Psoas muscle (tissue), 8 donors: Measurements from ENCODE around the gene FIG4. TPM values are rescaled to one million over a fixed set of nuclear protein-coding genes. Genes with fewer than 3 reads are reported as not detected.
"Not testable (repeated sequence)": the region's sequence is repeated elsewhere in the genome, so short reads cannot be mapped to it uniquely, and the experiment has no call there.

Source experiments
- ATAC-seq, 4 donors: fragments of 200-7000 bp; cut with Tn5 transposase; one replicate each; pipeline ENCODE4 v1.9.1; 2020; ENCODE audit warnings: moderate library complexity in 3 of 4, mild to moderate bottlenecking in 2 of 4
- DNase-seq, 2 donors: peaks; one replicate each; pipeline ENCODE4 v3.0.0-alpha.2; 2020
- H3K27ac ChIP-seq: fragments of 200-600 bp; one replicate; pipeline ENCODE4 v1.8.0; 2022
- H3K27me3 ChIP-seq, 3 donors: fragments of 200-600 bp in 1 of 3; one replicate each; pipeline versions ENCODE4 v1.6.1 to v1.8.0; 2013 to 2022; ENCODE audit warnings: low read length in 2 of 3, mild to moderate bottlenecking in 2 of 3, moderate library complexity in 1 of 3; ENCODE audit not compliant: insufficient read depth in 3 of 3
- H3K36me3 ChIP-seq, 2 donors: fragments of 200-600 bp in 1 of 2; one replicate each; pipeline versions ENCODE4 v1.6.1 to v1.8.0; 2013 to 2022; ENCODE audit warnings: low read depth in 1 of 2, mild to moderate bottlenecking in 1 of 2, moderate library complexity in 1 of 2; ENCODE audit not compliant: insufficient read depth in 1 of 2
- H3K4me1 ChIP-seq: fragments of 200-600 bp; one replicate; pipeline ENCODE4 v1.8.0; 2022
- H3K4me3 ChIP-seq: fragments of 200-600 bp; one replicate; pipeline ENCODE4 v1.8.0; 2022; ENCODE audit warnings: mild to moderate bottlenecking
- H3K9me3 ChIP-seq: fragments of 200-600 bp; one replicate; pipeline ENCODE4 v1.8.0; 2022
- WGBS, 3 donors: extraction: QIAGEN DNeasy Blood & Tissue Kit; methylation state at CpG; one replicate each; pipeline versions ENCODE4 v1.1.6 to v1.1.7; 2013; 5-methylcytosine and 5-hydroxymethylcytosine counted together
- intact Hi-C, 2 donors: fragments of 100-400 bp; cut with DNase I; formaldehyde crosslinking; loops; one replicate each; pipeline versions ENCODE4 v1.11.0 to v1.14.2; 2022
- polyA plus RNA-seq, 3 donors: library from polyadenylated mRNA; stranded (reverse); fragments of 200-250 nt; gene quantifications; one replicate each; pipeline ENCODE4 v1.2.3, GENCODE V29; 2013
- total RNA-seq, 4 donors: library from RNA; stranded (reverse); fragmentation: NEBNext Ultra II Directional in 2 of 4; extraction: Animal tissue kit (Norgen Biotek cat#: 25700) in 2 of 4; gene quantifications; one replicate each; pipeline versions ENCODE4 v1.2.1 to v1.2.4, GENCODE V29; 2021 to 2023
- TF ChIP-seq, protein P1 (sequence below): fragments of 200-600 bp; IDR thresholded peaks from one replicate; pipeline ENCODE4 v1.8.0; 2022; ENCODE audit warnings: antibody characterized with exemption
- donor health status: healthy with polysubstance abuse.
- donor health status: DM: no; HTN: no; CAD: no; lungs with moderate emphysema.
- donor health status: Bipolar disorder and iron deficiency.
- donor health status: healthy.
- donor health status: DM: yes; HTN: yes; CAD: no.
- donor health status: DM: no; HTN: no; CAD: no.
- donor health status: DM: no; HTN: no; CAD: no.
- donor health status: DM: yes; HTN: yes; CAD: no.

FIG4 gene
- total and polyA plus RNA-seq, 7 donors, result 5.8 to 12.5 (median 8.6) TPM

DNA sequence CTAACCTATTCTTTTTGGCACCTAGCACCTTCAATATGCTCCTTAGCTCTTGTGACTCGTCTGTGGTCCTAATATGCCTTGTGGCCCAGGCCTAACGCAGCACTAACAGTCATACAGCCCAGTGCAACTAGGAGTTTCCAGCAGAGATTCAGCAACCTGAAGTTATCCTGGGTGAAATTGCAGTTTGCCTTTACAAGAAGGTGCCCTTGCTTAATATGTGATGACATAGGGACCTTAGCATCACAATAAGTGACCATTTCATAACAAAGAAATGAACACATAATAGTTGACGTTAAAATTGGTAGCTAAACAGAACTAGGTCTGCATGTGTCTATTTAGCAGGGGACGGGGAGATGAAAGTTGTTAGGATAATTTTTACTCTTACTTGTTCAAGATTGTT lies 10.1 kb downstream of the FIG4 start:
- TF ChIP-seq, protein P1, sequence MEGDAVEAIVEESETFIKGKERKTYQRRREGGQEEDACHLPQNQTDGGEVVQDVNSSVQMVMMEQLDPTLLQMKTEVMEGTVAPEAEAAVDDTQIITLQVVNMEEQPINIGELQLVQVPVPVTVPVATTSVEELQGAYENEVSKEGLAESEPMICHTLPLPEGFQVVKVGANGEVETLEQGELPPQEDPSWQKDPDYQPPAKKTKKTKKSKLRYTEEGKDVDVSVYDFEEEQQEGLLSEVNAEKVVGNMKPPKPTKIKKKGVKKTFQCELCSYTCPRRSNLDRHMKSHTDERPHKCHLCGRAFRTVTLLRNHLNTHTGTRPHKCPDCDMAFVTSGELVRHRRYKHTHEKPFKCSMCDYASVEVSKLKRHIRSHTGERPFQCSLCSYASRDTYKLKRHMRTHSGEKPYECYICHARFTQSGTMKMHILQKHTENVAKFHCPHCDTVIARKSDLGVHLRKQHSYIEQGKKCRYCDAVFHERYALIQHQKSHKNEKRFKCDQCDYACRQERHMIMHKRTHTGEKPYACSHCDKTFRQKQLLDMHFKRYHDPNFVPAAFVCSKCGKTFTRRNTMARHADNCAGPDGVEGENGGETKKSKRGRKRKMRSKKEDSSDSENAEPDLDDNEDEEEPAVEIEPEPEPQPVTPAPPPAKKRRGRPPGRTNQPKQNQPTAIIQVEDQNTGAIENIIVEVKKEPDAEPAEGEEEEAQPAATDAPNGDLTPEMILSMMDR, result no peak
- intact Hi-C loops, result loop anchor here in 1 of 2 donors (10.0 kb wide), 1 partner anchor 694 kb away; no protein-coding TSS in a partner anchor
- no peaks in the 10 kb centered on the region for H3K27me3 ChIP-seq
- DNase-seq, result no peak
- H3K4me1 ChIP-seq, result no peaks in the 10 kb centered on the region
- ATAC-seq, result no peak
- no peak overlapping the region for H3K4me3 ChIP-seq
- H3K27ac ChIP-seq, result no peak overlapping the region
- 91 to 93% (median 91%) methylated on average over 4 of the region's 4 CpGs for WGBS, 3 donors
- H3K36me3 ChIP-seq, result peaks cover 0 to 3% of the 10 kb centered on the region in 2 donors
- H3K9me3 ChIP-seq, result no peaks in the 10 kb centered on the region

DNA sequence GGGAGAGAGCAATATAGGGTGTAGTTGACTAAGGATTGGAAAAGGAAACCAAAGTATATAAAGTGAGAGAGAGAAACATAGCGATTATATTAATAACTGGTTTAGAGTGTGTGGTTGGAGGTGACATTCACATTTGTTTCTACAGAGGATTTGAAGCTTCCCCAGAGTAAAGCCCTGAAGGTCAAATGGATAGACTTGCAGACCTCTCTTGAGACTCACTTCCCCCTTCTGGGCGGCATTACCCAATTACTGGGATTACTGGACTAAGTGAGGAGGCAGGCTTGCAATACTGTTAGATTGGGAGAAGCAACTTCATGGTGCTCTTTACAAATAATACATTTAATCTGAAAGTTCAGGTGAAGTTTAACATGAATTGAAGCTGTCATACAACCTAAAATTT lies 10.7 kb downstream of the FIG4 start:
- intact Hi-C loops, result loop anchor here in 1 of 2 donors (10.0 kb wide), 1 partner anchor 693 kb away; no protein-coding TSS in a partner anchor
- no peaks in the 10 kb centered on the region for H3K36me3 ChIP-seq
- no peak overlapping the region for H3K4me3 ChIP-seq
- ATAC-seq (no peak), DNase-seq (no peak)
- no peaks in the 10 kb centered on the region for H3K4me1 ChIP-seq
- H3K9me3 ChIP-seq, result no peaks in the 10 kb centered on the region
- H3K27ac ChIP-seq, result no peak overlapping the region
- 67 to 91% (median 70%) methylated on average over 2 of the region's 2 CpGs for WGBS, 3 donors
- TF ChIP-seq, protein P1, result no peak
- no peaks in the 10 kb centered on the region for H3K27me3 ChIP-seq

DNA sequence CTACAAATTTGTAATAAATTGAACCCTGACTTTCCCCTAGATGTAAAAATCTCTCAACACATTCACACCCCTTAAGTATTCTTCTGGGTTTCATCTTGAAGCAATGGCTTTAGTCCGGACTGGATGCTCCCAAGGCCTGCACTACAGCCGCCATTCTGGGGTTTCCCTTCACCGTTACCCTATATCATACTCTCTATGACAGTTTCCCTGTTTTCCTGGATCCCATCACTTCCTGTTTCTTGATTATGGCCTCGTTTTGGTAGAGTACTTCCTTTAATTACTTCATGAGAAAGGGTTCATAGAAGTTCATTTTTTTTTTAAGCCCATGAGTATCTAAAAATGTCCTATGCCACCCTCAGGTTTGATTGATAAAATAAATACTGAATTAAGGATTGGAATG lies 11.7 kb downstream of the FIG4 start:
- TF ChIP-seq, protein P1, result no peak
- intact Hi-C loops, result loop anchor here in 1 of 2 donors (10.0 kb wide), 1 partner anchor 692 kb away; no protein-coding TSS in a partner anchor
- DNase-seq (no peak), ATAC-seq (no peak)
- Histone ChIP-seq H3K27me3 (no peaks in the 10 kb centered on the region), H3K4me3 (no peak overlapping the region), H3K36me3 (no peaks in the 10 kb centered on the region), H3K4me1 (no peaks in the 10 kb centered on the region), H3K27ac (no peak overlapping the region), H3K9me3 (no peaks in the 10 kb centered on the region)
- 65 to 74% (median 66%) methylated on average over 4 of the region's 4 CpGs for WGBS, 3 donors

DNA sequence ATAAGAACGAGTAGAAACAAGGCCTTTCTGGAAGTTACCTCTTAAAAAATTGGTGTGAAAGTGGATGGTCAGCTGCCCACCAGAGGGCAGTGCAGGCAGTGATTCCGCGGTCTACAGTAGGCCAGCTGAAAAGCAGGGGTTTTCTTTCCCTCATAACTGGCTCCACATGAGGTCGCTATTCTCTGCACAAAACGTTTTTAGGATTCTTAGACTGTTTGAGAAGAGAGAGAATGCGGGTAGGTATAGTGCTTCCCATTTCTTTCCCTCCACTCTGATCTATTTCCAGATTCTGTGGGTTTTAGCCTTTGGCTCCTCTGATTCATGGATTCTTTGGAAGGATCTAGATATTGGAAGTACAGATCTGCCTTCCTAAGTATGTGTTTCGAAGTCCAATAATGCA lies 14.2 kb downstream of the FIG4 start:
- DNase-seq (peak; percentile 67 to 83), ATAC-seq (peak; percentile 87 to 99 (median 94))
- Histone ChIP-seq H3K9me3 (no peaks in the 10 kb centered on the region), H3K27ac (no peak overlapping the region), H3K36me3 (no peaks in the 10 kb centered on the region), H3K4me3 (no peak overlapping the region), H3K4me1 (no peaks in the 10 kb centered on the region), H3K27me3 (no peaks in the 10 kb centered on the region)
- intact Hi-C loops, result loop anchor here (1.0 to 10.0 kb wide), 6 partner anchors 76 to 690 kb away; no protein-coding TSS in a partner anchor
- WGBS, 3 donors, result 17 to 23% (median 18%) methylated on average over 7 of the region's 7 CpGs
- TF ChIP-seq, protein P1, result peak; percentile 96

DNA sequence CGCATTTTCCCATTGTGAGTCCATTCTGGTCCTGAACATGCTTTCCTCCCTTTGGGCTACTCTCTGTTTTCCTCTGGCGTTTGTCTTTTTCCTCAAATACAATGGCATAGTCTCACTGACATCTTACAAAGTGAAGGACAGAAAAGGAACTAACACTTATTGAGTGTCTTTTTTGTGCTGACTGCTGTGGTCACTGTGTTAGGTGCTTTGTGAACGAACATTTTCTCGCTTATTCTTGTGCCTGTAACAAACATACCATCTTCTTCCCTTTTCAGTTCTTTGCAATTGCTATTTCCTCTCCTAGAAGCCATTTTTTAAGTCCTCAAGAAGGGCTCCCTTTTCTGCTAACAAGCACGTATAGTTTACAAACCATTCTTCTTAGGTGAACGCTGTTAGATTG lies 15.4 kb downstream of the FIG4 start:
- 69 to 78% (median 77%) methylated on average over 6 of the region's 6 CpGs for WGBS, 3 donors
- ATAC-seq (no peak), DNase-seq (no peak)
- Histone ChIP-seq H3K9me3 (no peaks in the 10 kb centered on the region), H3K4me3 (no peak overlapping the region), H3K27me3 (no peaks in the 10 kb centered on the region), H3K4me1 (no peaks in the 10 kb centered on the region), H3K27ac (no peak overlapping the region), H3K36me3 (no peaks in the 10 kb centered on the region)
- TF ChIP-seq, protein P1, result no peak
- intact Hi-C loops, result loop anchor here (5.0 to 10.0 kb wide), 4 partner anchors 76 to 688 kb away; no protein-coding TSS in a partner anchor

DNA sequence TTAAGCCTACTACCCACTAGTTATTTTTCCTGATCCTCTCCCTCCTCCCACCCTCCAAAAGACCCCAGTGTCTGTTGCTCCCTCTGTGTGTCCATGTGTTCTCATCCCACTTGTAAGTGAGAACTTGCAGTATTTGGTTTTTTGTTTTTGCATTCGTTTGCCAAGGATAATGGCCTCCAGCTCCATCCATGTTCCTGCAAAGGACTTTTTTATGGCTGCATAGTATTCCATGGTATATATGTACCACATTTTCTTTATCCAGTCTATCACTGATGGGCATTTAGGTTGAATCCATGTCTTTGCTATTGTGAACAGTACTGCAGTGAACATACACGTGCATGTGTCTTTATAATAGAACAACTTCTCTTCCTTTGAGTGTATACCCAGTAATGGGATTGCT lies 17.0 kb downstream of the FIG4 start:
- H3K4me3 ChIP-seq, result not testable (repeated sequence)
- intact Hi-C loops, result loop anchor here (5.0 to 10.0 kb wide), 4 partner anchors 74 to 687 kb away; no protein-coding TSS in a partner anchor

More for the DNA sequence above, 17.0 kb downstream of the FIG4 start:
- not testable (repeated sequence) for DNase-seq, H3K4me1 ChIP-seq, ATAC-seq, H3K36me3 ChIP-seq, H3K9me3 ChIP-seq, H3K27me3 ChIP-seq, H3K27ac ChIP-seq
- WGBS, 3 donors, result 94 to 98% (median 97%) methylated on average over 2 of the region's 2 CpGs
